GM12891 (cell line): Measurements from ENCODE around the gene ANXA2R. TPM values are rescaled to one million over a fixed set of nuclear protein-coding genes. Genes with fewer than 3 reads are reported as not detected.
A peak's percentile ranks its signal among the peaks of the same experiment; 100 is the strongest.
"Not testable (repeated sequence)": the region's sequence is repeated elsewhere in the genome, so short reads cannot be mapped to it uniquely, and the experiment has no call there.

ENCODE experiments used
- DNase-seq: peaks from one replicate; pipeline ENCODE4 v3.0.0; 2011; ENCODE audit warnings: low spot score; ENCODE audit not compliant: insufficient read length
- FAIRE-seq: peaks from 2 replicates; lab custom pipeline; 2011; peaks lifted over from hg19 to GRCh38; lab: Jason Lieb, UNC
- PAX5 ChIP-seq: IDR thresholded peaks from 2 replicates; pipeline ENCODE4 v1.6.1; 2011; ENCODE audit warnings: low read length, moderate library complexity, mild to moderate bottlenecking; ENCODE audit not compliant: insufficient read depth, severe bottlenecking
- POLR2A ChIP-seq: IDR thresholded peaks from 2 replicates; pipeline ENCODE4 v1.6.1; 2011; ENCODE audit warnings: low read depth, low read length, control low read depth
- POLR2AphosphoS5 ChIP-seq: IDR thresholded peaks from 2 replicates; pipeline ENCODE4 v1.6.1; 2011; ENCODE audit warnings: low read depth, low read length, control low read depth
- POU2F2 ChIP-seq: IDR thresholded peaks from 2 replicates; pipeline ENCODE4 v1.6.1; 2011; ENCODE audit warnings: low read depth, mild to moderate bottlenecking, control low read depth, low read length, moderate library complexity
- SPI1 ChIP-seq: IDR thresholded peaks from 2 replicates; pipeline ENCODE4 v1.6.1; 2011; ENCODE audit warnings: low read depth, low read length, control low read depth
- TAF1 ChIP-seq: IDR thresholded peaks from 2 replicates; pipeline ENCODE4 v1.6.1; 2011; ENCODE audit warnings: low read depth, low read length, control low read depth
- polyA plus RNA-seq: library from polyadenylated mRNA; unstranded; fragments of >200 nt; gene quantifications from one replicate; pipeline ENCODE4 v1.2.1, GENCODE V29; 2012; ENCODE audit warnings: low read depth, missing spikeins, inconsistent platforms; ENCODE audit not compliant: missing spikeins

Gene ANXA2R, protein sequence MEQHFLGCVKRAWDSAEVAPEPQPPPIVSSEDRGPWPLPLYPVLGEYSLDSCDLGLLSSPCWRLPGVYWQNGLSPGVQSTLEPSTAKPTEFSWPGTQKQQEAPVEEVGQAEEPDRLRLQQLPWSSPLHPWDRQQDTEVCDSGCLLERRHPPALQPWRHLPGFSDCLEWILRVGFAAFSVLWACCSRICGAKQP
- 2.3 TPM for polyA plus RNA-seq

DNA sequence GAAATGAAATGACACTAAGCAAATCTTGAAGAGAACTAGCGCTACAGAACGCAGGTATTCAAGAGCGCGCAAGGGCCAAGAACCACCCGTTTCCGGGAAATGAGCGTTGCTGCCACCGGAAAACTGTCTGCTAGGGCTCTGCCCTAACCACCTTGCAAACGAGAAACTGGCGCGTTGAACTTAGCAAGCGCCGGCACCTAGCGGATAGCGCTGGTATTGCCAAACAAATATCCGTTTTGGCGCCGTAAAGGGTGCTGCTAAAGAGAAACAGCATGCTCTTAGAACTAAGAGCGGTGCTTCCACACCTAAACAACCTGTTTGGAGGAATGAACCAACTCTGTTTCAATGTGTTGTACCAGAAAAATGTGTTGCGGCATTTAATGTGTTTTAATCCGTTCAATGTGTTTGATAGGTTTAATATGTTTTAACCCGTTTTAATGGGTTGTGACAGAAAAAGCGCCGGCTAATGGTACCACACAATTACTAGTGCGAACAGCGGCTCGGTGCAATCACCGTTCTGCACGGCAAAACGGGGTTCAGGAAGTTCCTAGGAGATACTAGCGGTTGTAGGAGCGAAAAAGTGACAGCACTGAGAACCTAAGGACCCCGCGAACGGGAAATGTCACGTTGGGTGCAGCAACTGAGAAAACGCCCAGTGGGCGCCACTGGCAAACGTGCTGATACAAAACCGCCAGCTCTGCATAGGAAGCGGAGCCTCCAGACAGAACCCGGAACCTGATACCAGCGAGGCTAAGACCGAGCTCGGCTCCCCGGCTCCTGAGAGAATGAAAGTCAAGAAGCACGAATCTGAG lies at the start of gene ANXA2R:
Gene ANXA2R, minus strand, starts transcription at position 33 of the 812 bp plus-strand sequence. CDS start 273 bp downstream, outside the sequence.
- TF ChIP-seq TAF1 (0 out of 2 replicates have a peak, but pooled peaks have one; percentile 19), PAX5 (peak; percentile 49), POLR2AphosphoS5 (no peak), POU2F2 (peak; percentile 45; the same call in 1 of the 2 replicates), SPI1 (no peak)
- DNase-seq (no peak), FAIRE-seq (peak; percentile 93)

DNA sequence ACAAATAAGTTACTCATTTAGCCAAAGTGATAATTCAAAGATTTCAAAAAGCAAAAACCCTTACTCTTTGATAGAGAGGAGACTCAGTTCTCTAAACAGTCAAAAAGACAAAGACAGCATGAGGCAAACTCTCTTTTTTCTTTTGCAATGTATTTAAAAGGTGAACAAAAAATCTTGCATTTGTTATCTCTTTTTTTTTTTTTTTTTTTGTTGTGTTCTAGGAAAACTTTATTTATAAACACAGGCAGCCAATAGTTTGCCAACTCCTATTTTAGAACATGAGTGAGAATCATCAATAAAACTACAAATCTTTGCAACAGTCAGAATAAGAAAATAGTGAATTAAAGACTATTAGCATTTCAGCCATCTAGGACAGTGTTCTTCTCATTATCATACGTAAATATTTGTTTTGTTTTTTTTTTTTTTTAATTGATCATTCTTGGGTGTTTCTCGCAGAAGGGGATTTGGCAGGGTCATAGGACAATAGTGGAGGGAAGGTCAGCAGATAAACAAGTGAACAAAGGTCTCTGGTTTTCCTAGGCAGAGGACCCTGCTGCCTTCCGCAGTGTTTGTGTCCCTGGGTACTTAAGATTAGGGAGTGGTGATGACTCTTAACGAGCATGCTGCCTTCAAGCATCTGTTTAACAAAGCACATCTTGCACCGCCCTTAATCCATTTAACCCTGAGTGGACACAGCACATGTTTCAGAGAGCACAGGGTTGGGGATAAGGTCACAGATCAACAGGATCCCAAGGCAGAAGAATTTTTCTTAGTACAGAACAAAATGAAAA lies 46.2 kb upstream of the ANXA2R start:
- DNase-seq, FAIRE-seq: not testable (repeated sequence)

DNA sequence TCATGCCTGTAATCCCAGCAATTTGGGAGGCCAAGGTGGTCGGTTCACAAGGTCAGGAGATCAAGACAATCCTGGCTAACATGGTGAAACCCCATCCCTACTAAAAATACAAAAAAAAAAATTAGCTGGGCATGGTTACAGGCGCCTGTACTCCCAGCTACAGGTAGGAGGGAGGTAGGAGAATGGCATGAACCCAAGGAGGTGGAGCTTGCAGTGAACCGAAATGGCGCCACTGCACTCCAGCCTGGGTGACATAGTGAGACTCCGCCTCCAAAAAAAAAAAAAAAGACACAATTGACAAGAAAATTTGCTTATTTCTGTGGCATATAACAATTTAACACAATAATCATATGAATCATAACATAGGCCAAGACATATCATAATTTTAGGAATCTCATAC lies 45.3 kb upstream of the ANXA2R start:
- DNase-seq = no peak
- FAIRE-seq = no peak
- TF ChIP-seq PAX5 = no peak
- TF ChIP-seq POLR2AphosphoS5 = no peak
- TF ChIP-seq TAF1 = no peak
- no peak for TF ChIP-seq POU2F2
- TF ChIP-seq SPI1 = no peak
- no peak for TF ChIP-seq POLR2A

DNA sequence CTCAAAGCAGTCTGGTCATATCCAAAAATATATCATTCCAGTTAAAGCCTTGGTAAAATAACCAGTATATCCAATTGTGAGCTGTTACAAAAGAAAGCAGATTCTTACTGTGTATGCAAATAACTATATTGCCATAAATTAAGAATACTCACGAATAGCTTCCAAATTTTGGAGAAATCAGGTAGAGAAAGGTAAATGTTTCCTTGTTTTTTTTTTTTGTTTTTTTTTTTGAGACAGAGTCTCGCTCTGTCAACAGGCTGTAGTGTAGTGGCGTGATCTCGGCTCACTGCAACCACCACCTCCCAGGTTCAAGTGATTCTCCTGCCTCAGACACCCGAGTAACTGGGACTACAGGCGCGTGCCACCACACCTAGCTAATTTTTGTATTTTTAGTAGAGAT lies 44.3 kb upstream of the ANXA2R start:
- FAIRE-seq, DNase-seq: not testable (repeated sequence)

DNA sequence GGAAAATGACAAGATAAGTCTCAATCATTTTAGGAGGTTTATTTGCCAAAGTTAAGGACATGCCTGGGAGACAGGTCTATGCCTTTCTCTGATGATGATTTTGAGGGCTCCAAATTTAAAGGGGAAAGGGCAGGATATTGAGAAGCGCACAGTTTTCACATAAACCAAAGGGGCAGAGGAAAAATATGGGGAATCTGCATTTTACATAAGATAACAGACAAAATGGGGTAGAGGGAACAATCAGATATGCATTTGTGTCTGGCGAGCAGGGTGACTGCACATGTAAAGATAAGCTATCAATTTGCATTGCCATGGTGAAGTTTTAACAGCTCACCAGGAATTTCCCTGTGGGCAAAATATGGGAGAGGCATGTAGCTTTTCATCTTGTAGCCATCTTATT lies 41.2 kb upstream of the ANXA2R start:
- not testable (repeated sequence) for DNase-seq, FAIRE-seq

DNA sequence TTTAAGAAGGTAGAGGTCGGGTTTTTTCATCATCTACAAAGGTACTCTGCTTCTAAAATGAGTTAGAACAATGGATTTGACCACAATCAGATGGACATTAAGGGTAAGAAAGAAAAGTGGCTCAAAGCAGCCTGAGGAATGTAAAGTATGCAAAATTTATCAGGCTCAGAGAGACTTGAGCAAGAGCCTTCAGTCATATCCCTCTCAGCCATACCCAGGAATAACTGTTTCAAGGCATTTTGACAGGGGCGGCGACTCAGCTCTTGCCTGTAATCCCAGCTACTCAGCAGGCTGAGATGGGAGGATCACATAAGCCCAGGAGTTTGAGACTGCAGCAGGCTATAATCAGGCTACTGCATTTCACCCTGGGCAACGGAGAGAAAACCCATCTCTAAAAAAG lies 38.8 kb upstream of the ANXA2R start:
- FAIRE-seq = no peak
- DNase-seq = no peak
- TF ChIP-seq POU2F2 (no peak), SPI1 (no peak), POLR2AphosphoS5 (no peak), TAF1 (no peak), POLR2A (no peak), PAX5 (no peak)

DNA sequence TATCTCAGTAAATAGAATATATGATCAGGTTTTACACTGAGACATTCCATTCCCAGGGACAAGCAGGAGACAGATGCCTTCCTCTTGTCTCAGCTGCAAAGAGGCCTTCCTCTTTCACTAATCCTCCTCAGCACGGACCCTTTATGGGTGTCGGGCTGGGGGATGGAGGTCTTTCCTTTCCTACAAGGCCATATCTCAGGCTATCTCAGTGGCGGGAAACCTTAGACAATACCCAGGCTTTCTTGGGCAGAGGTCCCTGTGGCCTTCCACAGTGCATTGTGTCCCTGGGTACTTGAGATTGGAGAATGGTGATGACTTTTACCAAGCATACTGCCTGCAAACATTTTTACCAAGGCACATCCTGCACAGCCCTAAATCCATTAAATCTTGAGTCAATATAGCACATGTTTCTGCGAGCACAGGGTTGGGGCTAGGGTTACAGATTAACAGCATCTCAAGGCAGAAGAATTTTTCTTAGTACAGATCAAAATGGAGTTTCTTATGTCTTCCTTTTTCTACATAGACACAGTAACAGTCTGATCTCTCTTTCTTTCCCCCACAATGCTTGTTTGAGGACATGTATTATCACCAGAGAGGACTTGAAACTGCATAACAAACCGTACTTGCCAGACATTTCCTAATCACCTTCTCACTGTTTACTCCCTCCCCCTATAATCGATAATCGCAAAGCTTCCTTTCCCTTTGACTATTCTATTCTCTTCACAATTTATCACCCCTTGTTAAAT lies 37.5 kb upstream of the ANXA2R start:
- DNase-seq, FAIRE-seq: not testable (repeated sequence)

DNA sequence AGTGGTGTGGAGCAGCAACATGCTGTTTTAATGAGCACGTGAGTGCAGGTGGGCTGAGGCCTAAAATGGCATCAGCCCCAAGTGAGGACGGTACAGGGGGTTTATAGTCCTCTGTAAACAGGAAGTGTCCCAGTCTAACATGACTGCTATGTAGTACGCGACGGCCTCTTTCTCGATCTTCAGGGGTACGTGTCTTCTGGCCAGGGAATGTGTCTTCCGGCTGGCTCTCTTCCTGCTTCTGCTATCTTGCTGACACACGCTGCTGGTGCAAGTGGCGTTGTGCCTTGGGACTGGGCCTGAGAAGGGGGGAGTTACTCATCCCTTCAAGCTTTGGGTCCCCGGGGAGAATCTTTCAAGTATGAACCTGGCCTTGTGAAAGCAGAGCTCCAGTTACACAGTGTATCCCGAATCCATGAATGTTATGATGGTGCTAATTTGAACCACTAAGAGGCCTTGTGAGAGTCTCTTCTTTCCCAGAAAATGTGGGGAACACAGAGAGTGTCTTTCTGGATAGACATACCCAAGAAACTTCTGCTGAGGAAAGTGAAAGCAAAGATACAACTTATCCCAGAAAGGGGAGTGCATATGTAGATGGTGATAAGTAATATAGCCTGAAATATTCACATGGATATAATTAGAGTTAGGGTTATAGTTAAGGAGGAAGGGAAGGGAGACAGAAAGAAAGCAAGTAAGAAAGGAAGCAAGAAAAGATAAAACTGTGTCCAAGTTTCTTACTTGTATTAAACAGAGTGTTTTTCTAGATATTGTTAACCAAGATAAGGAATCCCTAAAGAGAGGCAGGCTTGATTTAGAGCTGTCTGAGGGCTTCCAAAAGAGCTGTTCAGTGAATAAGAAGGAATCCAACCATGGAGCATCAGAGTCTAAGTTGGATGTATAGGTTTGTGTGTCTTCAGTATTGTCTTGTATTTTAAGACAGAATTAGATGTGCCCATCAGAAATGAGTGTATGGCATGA lies 35.5 kb upstream of the ANXA2R start:
- TF ChIP-seq SPI1 (no peak), PAX5 (no peak)
- FAIRE-seq (no peak), DNase-seq (no peak)

DNA sequence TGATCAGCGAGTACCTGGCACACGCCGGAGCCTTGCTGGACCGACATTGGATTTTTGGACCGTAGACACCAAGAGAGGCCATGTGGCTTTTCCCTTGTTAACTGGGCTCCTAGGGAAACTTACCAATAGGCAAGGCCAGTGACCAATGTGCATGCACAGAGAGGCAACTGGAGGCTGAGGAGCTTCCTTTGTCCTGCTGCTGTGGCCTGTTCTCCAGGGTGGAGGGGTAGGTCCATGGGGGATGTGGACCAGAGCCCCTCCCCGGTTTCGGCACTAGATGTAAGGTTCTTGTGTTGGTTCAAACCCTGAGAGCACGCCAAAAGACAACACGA lies 34.8 kb upstream of the ANXA2R start:
- FAIRE-seq = no peak
- no peak for DNase-seq
- TF ChIP-seq POU2F2 (no peak), POLR2A (no peak), SPI1 (no peak), TAF1 (no peak)
